GM12872 (cell line): ENCODE results near the gene SDR39U1.

ENCODE experiments used
- TF ChIP-seq, protein P1 (sequence below): IDR thresholded peaks from 3 replicates; pipeline ENCODE4 v1.5.1; 2011; ENCODE audit warnings: low read depth, mild to moderate bottlenecking, low read length, moderate library complexity; ENCODE audit not compliant: insufficient read depth

SDR39U1 gene

DNA sequence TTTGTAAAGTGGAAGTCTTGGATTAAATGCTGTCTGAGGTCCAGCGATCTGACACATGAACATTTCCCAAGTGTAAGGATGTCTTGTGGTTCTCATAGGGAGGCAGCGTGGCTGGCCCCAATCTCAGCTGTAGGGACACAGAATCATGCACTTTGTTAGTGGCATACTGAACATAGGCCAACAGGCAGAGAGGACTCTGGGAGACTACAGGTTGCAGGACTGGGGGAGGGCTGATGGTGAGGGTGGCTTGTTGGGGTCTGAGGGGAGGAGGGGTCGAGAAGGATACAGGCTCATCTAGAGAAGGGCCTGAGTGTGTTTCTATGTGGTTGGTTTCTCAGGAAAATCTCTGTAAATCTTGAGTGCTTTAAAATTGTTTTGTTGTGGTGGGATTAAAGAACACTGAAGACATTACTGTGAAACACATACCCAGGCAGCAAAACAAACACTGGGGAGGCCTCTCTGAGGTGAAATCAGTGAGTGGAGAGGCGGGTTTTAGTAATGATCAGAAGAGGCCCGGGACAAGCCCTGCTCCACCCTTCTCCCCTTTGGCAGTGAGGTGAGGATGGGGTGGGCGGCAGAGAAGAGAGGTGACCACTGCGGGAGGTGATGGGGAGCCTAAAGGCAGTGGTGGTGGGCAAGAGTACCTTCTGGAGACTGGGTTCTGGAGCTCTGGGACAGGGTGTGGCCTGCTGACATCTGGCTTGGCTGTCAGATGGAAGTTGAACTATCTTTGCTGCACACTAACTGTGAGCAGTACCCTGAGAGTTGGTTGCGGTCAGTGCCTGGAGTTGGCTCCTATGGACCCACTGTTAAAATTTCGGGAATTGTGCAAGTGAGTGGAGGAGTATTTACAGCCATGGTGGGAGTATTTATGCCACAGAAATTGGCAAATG, 40.5 kb downstream of the SDR39U1 start:
- TF ChIP-seq, protein P1, sequence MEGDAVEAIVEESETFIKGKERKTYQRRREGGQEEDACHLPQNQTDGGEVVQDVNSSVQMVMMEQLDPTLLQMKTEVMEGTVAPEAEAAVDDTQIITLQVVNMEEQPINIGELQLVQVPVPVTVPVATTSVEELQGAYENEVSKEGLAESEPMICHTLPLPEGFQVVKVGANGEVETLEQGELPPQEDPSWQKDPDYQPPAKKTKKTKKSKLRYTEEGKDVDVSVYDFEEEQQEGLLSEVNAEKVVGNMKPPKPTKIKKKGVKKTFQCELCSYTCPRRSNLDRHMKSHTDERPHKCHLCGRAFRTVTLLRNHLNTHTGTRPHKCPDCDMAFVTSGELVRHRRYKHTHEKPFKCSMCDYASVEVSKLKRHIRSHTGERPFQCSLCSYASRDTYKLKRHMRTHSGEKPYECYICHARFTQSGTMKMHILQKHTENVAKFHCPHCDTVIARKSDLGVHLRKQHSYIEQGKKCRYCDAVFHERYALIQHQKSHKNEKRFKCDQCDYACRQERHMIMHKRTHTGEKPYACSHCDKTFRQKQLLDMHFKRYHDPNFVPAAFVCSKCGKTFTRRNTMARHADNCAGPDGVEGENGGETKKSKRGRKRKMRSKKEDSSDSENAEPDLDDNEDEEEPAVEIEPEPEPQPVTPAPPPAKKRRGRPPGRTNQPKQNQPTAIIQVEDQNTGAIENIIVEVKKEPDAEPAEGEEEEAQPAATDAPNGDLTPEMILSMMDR: no peak

DNA sequence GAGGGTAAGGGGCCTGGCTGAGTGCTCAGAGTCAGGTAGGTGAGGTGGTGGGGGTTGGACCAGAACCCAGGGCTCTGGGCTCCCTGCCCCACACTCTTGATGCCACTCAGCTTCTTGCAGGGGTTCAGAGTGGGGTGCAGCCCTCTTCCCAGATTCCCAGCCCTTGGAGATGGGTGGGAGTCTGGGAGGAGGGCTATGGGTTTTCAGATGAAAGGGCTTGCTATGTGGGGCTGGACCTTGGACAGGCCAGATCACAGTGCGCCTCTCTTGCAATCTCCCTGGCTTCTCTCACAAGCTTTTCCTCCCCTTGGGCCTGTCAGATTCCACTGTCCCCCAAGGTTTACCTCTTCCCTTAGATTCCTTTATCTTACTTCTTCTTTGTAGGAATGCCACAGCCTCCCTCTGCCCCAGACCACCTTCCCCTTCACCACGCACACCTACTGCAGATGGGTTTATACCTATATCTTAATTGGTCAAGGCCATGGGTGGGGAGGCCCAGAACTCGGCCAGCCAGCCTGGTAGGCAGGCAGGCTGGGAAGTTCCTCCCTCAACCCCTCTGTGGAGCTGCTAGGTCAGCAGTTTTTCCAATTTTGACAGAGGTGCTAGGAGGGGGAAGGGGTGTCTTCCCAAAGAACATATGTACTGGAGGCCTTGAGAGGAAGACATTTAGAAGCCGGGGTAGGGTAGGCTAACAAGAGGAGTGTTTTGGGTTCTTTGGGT, 42.4 kb downstream of the SDR39U1 start:
- TF ChIP-seq, protein P1: no peak

DNA sequence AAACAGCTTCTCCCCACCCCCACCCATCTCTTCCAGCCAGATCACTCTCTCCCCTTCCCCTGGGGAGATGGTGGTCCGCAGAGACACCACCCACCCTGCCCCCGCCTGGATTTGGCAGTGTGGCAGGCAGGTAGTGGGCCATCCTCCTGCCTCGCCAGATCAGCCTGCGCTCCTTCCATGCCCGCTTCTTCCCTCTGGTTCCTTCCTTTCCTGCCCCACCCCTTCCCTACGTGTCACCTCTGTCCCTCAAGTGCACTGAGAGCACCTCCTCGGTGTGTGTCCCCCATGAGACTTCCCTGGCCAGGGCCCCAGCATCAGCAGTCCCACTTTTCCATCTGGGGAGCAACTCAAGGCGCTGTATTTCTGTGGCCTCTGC, 43.1 kb downstream of the SDR39U1 start:
- TF ChIP-seq, protein P1: no peak

DNA sequence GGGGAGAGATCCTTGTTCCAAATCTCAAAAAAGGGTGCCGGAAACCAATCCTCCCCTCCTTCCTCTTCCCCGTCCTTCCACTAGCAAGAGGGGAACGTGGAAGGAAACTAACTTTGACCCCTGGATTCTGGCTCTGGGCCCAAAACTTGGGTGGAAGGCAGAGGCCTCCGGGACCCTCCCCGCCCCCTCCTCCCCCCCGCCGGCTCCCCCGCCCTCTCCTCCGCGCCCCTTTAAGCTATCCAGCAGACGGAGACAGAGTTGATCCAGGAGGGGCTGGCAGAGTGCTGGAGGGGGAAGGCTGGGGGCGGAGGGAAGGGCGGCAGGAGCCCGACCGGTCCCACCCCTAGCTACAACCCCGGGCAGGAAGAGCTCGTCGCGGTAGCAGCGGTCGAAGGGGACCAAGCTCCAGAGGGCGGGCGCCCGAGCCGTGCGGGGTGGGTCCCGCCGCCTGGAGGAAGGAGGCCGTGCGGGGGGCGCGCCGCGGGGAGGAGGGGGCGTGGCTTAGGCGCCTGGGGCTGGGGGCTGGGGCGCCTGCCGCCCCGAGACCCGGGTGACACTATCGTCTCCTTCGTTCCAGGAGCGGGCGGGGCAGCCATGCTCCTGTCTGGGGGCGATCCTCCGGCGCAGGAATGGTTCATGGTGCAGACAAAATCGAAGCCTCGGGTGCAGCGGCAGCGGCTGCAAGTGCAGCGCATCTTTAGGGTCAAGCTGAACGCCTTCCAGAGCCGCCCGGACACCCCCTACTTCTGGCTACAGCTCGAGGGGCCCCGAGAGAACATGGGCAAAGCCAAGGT, 43.7 kb downstream of the SDR39U1 start, which contains the start of gene NYNRIN:
TSS of gene NYNRIN (plus strand) at position 351 of the 794 bp plus-strand sequence. CDS start at position 595, 244 bp downstream.
- TF ChIP-seq, protein P1: no peak

DNA sequence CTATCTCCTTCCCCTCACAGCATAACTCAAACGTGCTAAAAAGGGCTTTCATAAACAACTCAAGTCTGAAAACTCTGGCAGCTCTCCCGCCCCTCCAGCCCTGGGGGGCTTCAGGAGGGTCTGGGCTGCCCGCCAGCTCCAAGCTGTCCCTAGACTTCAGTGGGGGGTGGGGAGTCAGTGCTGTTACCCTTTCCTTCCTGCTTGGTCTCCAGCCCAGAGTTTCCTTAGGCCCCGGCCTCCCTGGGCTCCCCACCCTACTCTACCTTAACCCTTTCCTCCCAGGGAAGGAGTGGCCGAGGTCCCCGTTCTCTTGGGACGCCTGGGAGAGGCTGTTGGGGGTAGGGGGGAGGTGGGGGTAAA, 44.3 kb downstream of the SDR39U1 start:
- TF ChIP-seq, protein P1: no peak

DNA sequence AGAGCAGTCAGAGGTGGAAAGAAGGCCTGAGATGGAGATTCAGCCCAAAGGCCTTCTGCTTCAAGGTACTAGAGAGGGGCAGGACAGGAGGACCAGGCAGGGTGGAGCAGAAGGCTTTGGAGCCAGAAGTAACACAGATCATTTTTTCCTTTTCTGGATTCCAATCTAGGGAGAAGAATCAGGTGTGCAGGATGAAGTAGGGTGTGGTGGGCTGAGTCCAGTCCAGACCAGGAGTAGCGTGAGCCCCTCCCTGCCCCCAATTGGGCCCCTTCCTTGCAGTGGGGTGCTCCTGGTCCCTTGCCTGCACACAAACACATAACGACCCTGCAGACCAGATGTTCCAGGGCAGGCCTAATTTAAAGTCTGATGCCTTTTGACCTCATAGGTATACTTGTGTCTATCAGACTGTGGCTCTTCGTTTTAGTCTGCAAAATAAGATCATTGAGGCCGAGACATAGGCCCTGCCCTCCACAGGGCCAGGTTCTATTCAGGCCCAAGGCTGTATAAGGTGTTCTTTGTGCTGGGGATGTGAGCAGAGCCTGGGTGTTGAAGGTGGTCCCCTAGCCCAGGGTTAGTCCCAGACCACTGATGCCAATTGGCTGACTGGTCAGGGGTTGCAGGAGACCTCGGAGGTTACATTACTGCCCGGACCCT, 44.8 kb downstream of the SDR39U1 start:
- TF ChIP-seq, protein P1: no peak
